ENCODE data around the gene PKD1L1.

DNA sequence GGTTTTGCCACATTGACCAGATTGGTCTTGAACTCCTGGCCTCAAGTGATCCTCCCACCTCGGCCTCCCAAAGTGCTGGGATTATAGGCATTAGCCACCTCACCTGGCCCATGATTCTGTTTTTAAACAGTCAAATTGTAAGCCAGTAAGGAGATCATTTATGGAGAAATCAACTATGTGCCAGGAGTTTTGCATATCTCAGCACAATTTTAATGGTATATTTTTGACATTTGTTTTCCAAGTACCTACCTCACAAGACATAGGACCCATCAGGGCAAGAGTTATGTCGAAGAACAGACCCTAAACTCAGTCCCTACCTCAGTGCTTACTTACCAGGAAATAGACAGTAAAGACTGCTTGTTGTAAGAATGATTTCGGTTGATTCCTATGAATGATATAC, 193.0 kb downstream of the PKD1L1 start:
- TF ChIP-seq, protein P1, sequence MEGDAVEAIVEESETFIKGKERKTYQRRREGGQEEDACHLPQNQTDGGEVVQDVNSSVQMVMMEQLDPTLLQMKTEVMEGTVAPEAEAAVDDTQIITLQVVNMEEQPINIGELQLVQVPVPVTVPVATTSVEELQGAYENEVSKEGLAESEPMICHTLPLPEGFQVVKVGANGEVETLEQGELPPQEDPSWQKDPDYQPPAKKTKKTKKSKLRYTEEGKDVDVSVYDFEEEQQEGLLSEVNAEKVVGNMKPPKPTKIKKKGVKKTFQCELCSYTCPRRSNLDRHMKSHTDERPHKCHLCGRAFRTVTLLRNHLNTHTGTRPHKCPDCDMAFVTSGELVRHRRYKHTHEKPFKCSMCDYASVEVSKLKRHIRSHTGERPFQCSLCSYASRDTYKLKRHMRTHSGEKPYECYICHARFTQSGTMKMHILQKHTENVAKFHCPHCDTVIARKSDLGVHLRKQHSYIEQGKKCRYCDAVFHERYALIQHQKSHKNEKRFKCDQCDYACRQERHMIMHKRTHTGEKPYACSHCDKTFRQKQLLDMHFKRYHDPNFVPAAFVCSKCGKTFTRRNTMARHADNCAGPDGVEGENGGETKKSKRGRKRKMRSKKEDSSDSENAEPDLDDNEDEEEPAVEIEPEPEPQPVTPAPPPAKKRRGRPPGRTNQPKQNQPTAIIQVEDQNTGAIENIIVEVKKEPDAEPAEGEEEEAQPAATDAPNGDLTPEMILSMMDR (IDR thresholded peaks at IDR 0.05) = no peak
- TF ChIP-seq POLR2A (IDR thresholded peaks at IDR 0.05) = no peak
